ENCODE measurements around the gene TRIM58. TPM values are rescaled to one million over a fixed set of nuclear protein-coding genes. Genes with fewer than 3 reads are reported as not detected.

Gene TRIM58, protein sequence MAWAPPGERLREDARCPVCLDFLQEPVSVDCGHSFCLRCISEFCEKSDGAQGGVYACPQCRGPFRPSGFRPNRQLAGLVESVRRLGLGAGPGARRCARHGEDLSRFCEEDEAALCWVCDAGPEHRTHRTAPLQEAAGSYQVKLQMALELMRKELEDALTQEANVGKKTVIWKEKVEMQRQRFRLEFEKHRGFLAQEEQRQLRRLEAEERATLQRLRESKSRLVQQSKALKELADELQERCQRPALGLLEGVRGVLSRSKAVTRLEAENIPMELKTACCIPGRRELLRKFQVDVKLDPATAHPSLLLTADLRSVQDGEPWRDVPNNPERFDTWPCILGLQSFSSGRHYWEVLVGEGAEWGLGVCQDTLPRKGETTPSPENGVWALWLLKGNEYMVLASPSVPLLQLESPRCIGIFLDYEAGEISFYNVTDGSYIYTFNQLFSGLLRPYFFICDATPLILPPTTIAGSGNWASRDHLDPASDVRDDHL
- total RNA-seq: 1 to 10 TPM in 2 of 8 experiments, under 1 TPM in 5, not detected in 1; 0.27 to 4.7 (median 0.52) TPM

DNA sequence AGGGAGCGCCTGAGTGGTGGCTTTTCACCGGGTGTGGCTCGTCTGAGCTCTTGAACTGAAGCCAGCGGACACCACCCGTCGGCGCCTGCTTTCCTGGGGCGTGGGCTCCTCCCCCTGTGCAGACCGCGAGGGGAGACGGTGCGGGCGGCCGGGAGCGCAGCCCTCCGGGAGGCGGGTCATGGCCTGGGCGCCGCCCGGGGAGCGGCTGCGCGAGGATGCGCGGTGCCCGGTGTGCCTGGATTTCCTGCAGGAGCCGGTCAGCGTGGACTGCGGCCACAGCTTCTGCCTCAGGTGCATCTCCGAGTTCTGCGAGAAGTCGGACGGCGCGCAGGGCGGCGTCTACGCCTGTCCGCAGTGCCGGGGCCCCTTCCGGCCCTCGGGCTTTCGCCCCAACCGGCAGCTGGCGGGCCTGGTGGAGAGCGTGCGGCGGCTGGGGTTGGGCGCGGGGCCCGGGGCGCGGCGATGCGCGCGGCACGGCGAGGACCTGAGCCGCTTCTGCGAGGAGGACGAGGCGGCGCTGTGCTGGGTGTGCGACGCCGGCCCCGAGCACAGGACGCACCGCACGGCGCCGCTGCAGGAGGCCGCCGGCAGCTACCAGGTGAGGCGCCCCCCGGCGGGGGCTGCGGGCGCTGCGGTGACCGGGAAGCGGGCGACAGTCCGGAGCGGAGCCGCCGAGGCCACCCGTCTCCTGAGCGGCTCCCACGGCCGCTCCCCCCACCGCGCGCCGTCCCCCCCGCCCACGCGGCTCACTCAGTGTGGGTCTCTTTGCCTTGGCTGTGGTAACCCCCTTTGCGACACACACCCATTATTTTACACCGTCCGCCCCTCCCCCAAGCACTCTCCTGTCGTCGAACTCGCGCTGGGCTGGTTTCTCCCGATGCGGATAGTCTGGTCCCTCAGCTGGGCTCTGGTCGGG is at the start of gene TRIM58:
TSS of gene TRIM58 (plus strand) at position 119 of the 916 bp plus-strand sequence. CDS start at position 179, 60 bp downstream.
- Histone ChIP-seq H3K27ac (no peak within 1 kb of the TSS), H3K4me1 (replicated peaks in 1 of 2) (no peaks in the 10 kb centered on the region), H3K4me3 (peak within 1 kb of the TSS; percentile 41 to 69 (median 56))
- in situ Hi-C loops (cut with MboI; ENCODE audit: low pct_unique_long_range_greater_than_20kb in 2 of 9, low sequenced_read_pairs in 9 of 9, unreplicated experiment in 9 of 9): no loop called here
- peak in 7 of 8 experiments; percentile 27 to 95 (median 94) for ATAC-seq (replicated peaks in 6 of 8)
- 0 to 36% (median 2%) methylated on average over 2 to 29 of the region's 109 CpGs; no CpG with 5 or more reads in 5 of the 10 experiments for WGBS, 10 experiments

DNA sequence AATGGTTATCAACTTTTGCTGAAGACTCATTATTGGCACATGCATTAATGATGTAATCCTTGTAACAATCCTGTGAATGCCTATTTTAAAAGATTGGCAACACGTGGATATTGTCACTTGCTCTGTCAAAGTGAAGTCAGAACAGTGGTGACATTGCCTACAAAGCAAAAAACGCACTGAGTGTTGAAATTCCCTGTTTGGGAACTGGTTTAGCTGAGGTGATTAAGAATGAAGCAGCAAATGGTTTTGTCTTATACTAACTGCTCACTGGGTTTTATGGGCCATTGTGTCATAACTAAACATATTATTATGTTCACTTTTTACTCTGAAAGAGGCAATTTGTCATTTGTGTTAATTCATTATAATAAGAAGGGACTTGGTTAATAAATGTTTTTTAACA is 44.4 kb upstream of the TRIM58 start:
- WGBS, 10 experiments: 0 to 83% (median 32%) methylated on average over 1 to 2 of the region's 2 CpGs; no CpG with 5 or more reads in 1 of the 10 experiments
- Histone ChIP-seq H3K27ac (no peak overlapping the region), H3K4me1 (replicated peaks in 1 of 2) (no peaks in the 10 kb centered on the region), H3K4me3 (no peak overlapping the region)
- in situ Hi-C loops (cut with MboI; ENCODE audit: low pct_unique_long_range_greater_than_20kb in 2 of 9, low sequenced_read_pairs in 9 of 9, unreplicated experiment in 9 of 9): no loop called here
- no peak for ATAC-seq (replicated peaks in 6 of 8)

DNA sequence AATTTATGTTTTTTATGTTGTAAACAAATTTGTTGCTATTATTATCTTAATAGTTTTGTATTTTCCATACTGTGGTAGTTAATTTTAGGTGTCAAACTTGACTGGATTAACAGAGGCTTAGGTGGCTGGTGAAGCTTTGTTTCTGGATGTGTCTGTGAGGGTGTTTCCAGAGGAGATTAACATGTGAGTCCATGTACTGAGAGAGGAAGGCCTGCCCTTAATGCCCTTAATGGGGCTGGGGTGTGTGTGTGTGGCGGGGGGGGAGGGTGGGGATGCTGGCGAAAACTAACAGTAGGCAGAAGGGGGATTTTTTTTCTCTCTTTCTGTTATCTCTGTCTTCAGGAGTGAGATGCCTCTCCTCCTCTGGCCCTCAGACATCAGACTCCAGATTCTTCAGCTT is 34.9 kb upstream of the TRIM58 start:
- no peak for ATAC-seq (replicated peaks in 6 of 8)
- in situ Hi-C loops (cut with MboI; ENCODE audit: low pct_unique_long_range_greater_than_20kb in 2 of 9, low sequenced_read_pairs in 9 of 9, unreplicated experiment in 9 of 9): no loop called here
- no peak overlapping the region for H3K27ac ChIP-seq
- H3K4me3 ChIP-seq: no peak overlapping the region
- H3K4me1 ChIP-seq (replicated peaks in 1 of 2): no peaks in the 10 kb centered on the region
- no CpG with 5 or more reads among the region's 2 CpGs for WGBS, 10 experiments

DNA sequence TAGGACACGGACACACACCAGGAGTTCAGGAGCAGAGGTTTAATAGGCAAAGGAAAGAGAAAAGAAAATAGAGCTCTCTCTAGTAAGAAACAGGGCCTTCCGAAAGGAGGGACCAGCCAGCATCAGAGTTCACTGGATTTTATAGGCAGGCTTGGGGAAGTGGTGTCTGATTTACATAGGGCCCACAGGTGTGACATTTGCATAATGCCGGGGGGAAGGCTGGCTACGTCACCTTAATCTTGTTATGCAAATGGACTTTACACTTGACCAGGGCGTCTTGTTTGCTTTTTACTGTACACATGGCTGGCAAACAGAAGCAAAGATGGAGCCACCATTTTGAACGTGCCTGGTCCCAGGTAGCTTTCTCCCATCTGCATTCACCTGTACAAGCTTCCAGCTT is 33.0 kb upstream of the TRIM58 start, which contains the start of gene OR14A16:
TSS of gene OR14A16 (minus strand) at position 97 of the 400 bp plus-strand sequence. CDS start 8,390 bp downstream, outside the sequence.
- WGBS, 10 experiments: 5 to 90% (median 50%) methylated on average over 2 to 6 of the region's 6 CpGs; no CpG with 5 or more reads in 1 of the 10 experiments
- Histone ChIP-seq H3K27ac (no peak within 1 kb of the TSS), H3K4me3 (no peak within 1 kb of the TSS), H3K4me1 (replicated peaks in 1 of 2) (no peaks in the 10 kb centered on the region)
- in situ Hi-C loops (cut with MboI; ENCODE audit: low pct_unique_long_range_greater_than_20kb in 2 of 9, low sequenced_read_pairs in 9 of 9, unreplicated experiment in 9 of 9): no loop called here
- ATAC-seq (replicated peaks in 6 of 8): peak in 1 of 8 experiments; percentile 29

DNA sequence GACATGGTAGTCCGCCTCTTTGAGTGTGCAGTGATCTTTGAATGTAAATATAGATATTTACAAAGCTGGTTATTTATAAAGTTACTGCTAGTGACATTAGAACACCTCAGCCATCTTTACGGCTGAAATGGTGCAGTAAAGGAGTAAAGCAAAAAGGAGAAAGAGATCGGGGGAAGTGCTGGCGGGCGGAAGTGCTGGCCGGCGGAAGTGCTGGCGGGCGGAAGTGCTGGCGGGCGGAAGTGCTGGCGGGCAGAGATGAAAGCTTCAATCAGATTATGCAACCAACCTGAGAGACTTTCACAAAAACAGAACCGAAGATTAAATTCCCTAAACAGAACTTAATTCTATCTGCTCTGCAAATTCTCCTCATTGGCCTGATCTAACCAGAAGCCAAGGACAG is 31.6 kb upstream of the TRIM58 start:
- ATAC-seq (replicated peaks in 6 of 8): no peak
- in situ Hi-C loops (cut with MboI; ENCODE audit: low pct_unique_long_range_greater_than_20kb in 2 of 9, low sequenced_read_pairs in 9 of 9, unreplicated experiment in 9 of 9): no loop called here
- WGBS, 10 experiments: 50 to 100% (median 80%) methylated on average over 1 to 13 of the region's 13 CpGs; no CpG with 5 or more reads in 1 of the 10 experiments

DNA sequence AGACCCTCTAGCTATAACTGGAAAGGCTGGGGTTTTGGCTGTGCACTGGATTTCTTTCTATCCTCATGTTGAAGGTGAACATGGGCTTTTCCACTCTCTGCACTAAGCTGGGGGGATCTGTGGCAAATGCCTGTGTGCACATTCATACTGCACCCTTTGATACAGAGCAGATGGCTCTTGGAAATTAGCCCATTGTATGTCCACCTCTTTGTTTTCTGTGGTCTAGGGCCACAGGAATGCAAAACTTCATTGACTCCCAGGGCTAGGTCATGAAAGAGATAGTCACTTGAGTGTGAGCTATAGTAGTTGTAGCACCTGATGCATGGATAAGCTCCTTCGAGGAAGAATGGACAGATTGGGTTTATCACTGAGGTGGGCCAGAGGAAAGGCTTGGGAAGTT is 27.3 kb upstream of the TRIM58 start:
- no peak for ATAC-seq (replicated peaks in 6 of 8)
- Histone ChIP-seq H3K4me3 (no peak overlapping the region), H3K27ac (no peak overlapping the region), H3K4me1 (replicated peaks in 1 of 2) (no peaks in the 10 kb centered on the region)
- 0 to 60% (median 0%) methylated on average over 1 of the region's 1 CpG; no CpG with 5 or more reads in 3 of the 10 experiments for WGBS, 10 experiments
- in situ Hi-C loops (cut with MboI; ENCODE audit: low pct_unique_long_range_greater_than_20kb in 2 of 9, low sequenced_read_pairs in 9 of 9, unreplicated experiment in 9 of 9): no loop called here

More for the DNA sequence above, 31.6 kb upstream of the TRIM58 start:
- no peaks in the 10 kb centered on the region for H3K4me1 ChIP-seq (replicated peaks in 1 of 2)
- no peak overlapping the region for H3K4me3 ChIP-seq
- no peak overlapping the region for H3K27ac ChIP-seq

DNA sequence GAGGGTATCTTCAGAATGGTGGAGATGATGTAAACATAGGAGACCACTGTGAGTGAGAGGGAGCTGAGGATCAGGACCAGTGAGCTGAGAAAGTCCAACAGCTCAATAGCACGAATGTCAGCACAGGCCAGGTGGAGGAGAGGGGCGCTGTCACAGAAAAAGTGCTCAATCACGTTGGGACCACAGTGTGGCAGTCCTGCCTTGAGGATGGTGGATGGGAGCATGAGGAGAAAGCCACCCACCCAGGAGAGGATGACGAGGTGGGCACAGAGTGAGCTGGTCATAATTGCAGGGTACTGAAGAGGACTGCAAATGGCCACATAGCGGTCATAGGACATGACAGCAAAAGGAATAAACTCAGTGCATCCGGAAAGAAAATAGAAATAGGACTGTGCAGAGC is 23.4 kb upstream of the TRIM58 start:
- in situ Hi-C loops (cut with MboI; ENCODE audit: low pct_unique_long_range_greater_than_20kb in 2 of 9, low sequenced_read_pairs in 9 of 9, unreplicated experiment in 9 of 9): no loop called here
- no peaks in the 10 kb centered on the region for H3K4me1 ChIP-seq (replicated peaks in 1 of 2)
- H3K27ac ChIP-seq: no peak overlapping the region
- no peak overlapping the region for H3K4me3 ChIP-seq
- ATAC-seq (replicated peaks in 6 of 8): no peak
- 13 to 82% (median 63%) methylated on average over 1 to 6 of the region's 6 CpGs; no CpG with 5 or more reads in 1 of the 10 experiments for WGBS, 10 experiments

DNA sequence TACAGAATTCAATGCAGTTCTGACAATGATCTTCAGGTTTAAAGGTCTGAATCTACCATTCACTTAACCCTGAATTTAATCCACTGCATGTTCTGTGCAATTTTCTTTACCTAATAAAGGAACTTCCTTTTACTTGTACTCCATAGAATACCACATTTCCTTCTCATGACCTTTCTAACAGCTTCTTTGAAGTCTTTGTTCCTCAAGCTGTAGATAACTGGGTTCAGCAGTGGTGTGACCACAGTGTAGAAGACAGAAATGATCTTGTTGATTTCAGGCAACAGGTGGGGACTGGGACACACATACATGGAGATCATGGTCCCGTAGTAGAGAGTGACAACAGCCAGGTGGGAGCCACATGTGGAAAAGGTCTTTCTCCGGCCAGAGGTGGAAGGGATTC is 16.2 kb upstream of the TRIM58 start:
- no peak overlapping the region for H3K4me3 ChIP-seq
- no peak overlapping the region for H3K27ac ChIP-seq
- ATAC-seq (replicated peaks in 6 of 8): no peak
- in situ Hi-C loops (cut with MboI; ENCODE audit: low pct_unique_long_range_greater_than_20kb in 2 of 9, low sequenced_read_pairs in 9 of 9, unreplicated experiment in 9 of 9): no loop called here
- 10 to 100% (median 78%) methylated on average over 1 to 2 of the region's 2 CpGs; no CpG with 5 or more reads in 3 of the 10 experiments for WGBS, 10 experiments
- H3K4me1 ChIP-seq (replicated peaks in 1 of 2): no peaks in the 10 kb centered on the region

DNA sequence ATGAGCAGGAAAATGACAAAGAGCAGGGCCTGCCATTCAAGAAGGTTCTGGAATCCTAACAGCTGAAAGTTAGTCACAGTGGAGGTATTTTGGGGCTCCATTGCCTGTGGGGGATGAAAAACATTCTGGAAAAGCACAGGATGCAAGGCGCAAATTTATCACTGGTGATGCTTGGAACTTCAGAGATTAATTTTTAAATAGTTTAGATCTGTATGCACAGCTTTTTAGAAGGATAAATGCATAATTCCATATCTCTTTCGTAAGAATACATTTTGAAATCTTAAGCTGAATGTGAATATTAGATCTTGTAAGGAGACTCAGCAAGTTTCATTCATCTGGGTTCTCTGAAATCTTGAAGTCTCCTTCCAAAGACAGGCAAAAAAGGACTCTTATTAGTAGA is 15.2 kb upstream of the TRIM58 start, which contains the start of gene OR11L1:
TSS of gene OR11L1 (minus strand) at position 101 of the 400 bp plus-strand sequence. CDS start at position 101, 0 bp downstream.
- Histone ChIP-seq H3K27ac (no peak within 1 kb of the TSS), H3K4me3 (no peak within 1 kb of the TSS), H3K4me1 (replicated peaks in 1 of 2) (no peaks in the 10 kb centered on the region)
- no peak for ATAC-seq (replicated peaks in 6 of 8)
- 20 to 90% (median 50%) methylated on average over 1 to 2 of the region's 2 CpGs for WGBS, 10 experiments
- in situ Hi-C loops (cut with MboI; ENCODE audit: low pct_unique_long_range_greater_than_20kb in 2 of 9, low sequenced_read_pairs in 9 of 9, unreplicated experiment in 9 of 9): no loop called here

DNA sequence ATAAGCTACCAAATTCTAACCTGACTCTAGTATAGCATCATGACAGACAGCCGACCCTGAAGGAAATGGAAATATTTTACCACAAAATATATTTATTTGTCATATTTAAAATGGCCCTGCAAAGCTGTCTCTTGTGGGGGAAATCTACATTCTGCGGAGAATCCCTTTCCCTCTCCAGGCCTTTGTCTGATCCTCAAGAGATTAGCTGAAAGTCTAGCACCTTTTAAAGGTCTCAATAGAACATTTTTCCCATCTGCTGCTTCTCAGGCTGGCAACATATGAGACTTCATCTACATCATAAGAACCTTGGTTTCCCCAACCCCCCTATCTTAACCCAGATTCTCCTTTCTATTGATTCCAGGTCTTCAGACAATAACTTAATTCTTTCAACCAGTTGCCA is 13.6 kb upstream of the TRIM58 start:
- 0 to 100% (median 52%) methylated on average over 1 to 2 of the region's 2 CpGs; no CpG with 5 or more reads in 2 of the 10 experiments for WGBS, 10 experiments
- no peak overlapping the region for H3K4me3 ChIP-seq
- in situ Hi-C loops (cut with MboI; ENCODE audit: low pct_unique_long_range_greater_than_20kb in 2 of 9, low sequenced_read_pairs in 9 of 9, unreplicated experiment in 9 of 9): no loop called here
- no peak overlapping the region for H3K27ac ChIP-seq
- no peak for ATAC-seq (replicated peaks in 6 of 8)
- H3K4me1 ChIP-seq (replicated peaks in 1 of 2): no peaks in the 10 kb centered on the region

DNA sequence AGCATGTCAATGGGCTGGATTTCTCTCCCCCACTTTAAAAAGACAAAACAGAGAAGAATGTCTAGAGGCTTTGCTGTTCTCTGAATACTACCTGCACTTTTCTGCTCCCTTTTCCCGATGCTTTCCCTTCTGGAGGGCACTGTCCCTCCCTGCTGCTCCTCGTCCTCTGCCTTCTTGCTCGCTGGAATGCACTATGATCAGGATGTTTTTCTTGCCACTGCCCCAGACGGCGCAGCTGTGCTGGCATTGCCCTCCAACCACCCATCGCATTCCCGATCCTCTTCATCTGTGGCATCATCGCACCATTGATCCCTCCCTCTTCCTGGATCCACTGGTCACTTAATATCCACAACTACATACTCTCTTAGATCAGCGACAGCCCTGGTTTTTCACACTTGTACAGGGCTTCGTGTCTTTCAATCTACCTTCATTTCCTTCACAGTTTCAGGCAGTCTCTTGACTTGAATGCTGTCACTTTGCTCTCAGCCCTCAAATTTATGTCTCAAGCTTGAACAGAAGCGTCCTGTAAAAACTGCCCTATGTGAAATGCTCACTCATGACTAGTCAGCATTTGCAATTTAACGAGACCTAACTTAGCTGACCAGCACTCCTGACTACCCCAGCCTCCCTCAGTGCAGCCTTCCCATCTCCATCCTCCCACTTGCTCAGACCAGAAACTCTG is 11.8 kb upstream of the TRIM58 start:
- WGBS, 10 experiments: 0 to 77% (median 58%) methylated on average over 1 to 12 of the region's 12 CpGs
- in situ Hi-C loops (cut with MboI; ENCODE audit: low pct_unique_long_range_greater_than_20kb in 2 of 9, low sequenced_read_pairs in 9 of 9, unreplicated experiment in 9 of 9): no loop called here
- no peak overlapping the region for H3K4me3 ChIP-seq
- H3K4me1 ChIP-seq (replicated peaks in 1 of 2): no peaks in the 10 kb centered on the region
- H3K27ac ChIP-seq: no peak overlapping the region
- ATAC-seq (replicated peaks in 6 of 8): no peak

DNA sequence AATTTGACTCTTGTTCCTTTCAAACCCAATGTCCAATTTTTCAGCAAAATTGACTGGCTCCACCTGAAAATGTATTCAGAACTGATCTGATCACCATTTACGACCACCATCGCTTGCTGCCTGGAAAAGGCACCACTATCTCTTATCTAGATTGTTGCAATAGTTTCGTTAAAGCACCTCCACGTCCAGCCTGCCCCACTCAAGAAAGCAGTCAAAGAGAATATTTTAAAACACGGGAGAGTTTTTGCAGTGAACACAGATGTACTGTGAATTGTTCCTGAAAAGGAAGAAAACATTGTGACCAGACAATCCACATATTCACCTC is 11.3 kb upstream of the TRIM58 start:
- Histone ChIP-seq H3K4me1 (replicated peaks in 1 of 2) (no peaks in the 10 kb centered on the region), H3K27ac (no peak overlapping the region), H3K4me3 (no peak overlapping the region)
- in situ Hi-C loops (cut with MboI; ENCODE audit: low pct_unique_long_range_greater_than_20kb in 2 of 9, low sequenced_read_pairs in 9 of 9, unreplicated experiment in 9 of 9): no loop called here
- no peak for ATAC-seq (replicated peaks in 6 of 8)
- 0 to 86% (median 40%) methylated on average over 1 to 5 of the region's 5 CpGs; no CpG with 5 or more reads in 1 of the 10 experiments for WGBS, 10 experiments
